Hepatocyte (in vitro differentiated cells): Measurements from ENCODE around the gene CLEC4D. TPM values are rescaled to one million over a fixed set of nuclear protein-coding genes. Genes with fewer than 3 reads are reported as not detected.
"Not testable (repeated sequence)": the region's sequence is repeated elsewhere in the genome, so short reads cannot be mapped to it uniquely, and the experiment has no call there.

Source experiments
- DNase-seq: peaks from one replicate; pipeline ENCODE4 v3.0.0-alpha.2; 2016; ENCODE audit warnings: low spot score
- H2AFZ ChIP-seq: fragments of 200-600 bp; sonication (generic); 2 replicates; pipeline ENCODE4 v1.6.0; 2016; ENCODE audit warnings: antibody characterized with exemption, mild to moderate bottlenecking
- H3K27ac ChIP-seq: fragments of 200-600 bp; sonication (generic); 2 replicates; pipeline ENCODE4 v1.5.1; 2016; ENCODE audit warnings: mild to moderate bottlenecking
- H3K27me3 ChIP-seq: fragments of 200-600 bp; sonication (generic); 2 replicates; pipeline ENCODE4 v1.6.1; 2016
- H3K36me3 ChIP-seq: fragments of 200-600 bp; sonication (generic); replicated peaks from 2 replicates; pipeline ENCODE4 v1.5.1; 2016; ENCODE audit warnings: low read depth; ENCODE audit not compliant: insufficient read depth
- H3K4me1 ChIP-seq: fragments of 200-600 bp; sonication (generic); 2 replicates; pipeline ENCODE4 v1.5.1; 2016; ENCODE audit warnings: mild to moderate bottlenecking, moderate library complexity; ENCODE audit not compliant: insufficient read depth
- H3K4me2 ChIP-seq: fragments of 200-600 bp; sonication (generic); 2 replicates; pipeline ENCODE4 v1.6.0; 2016
- H3K4me3 ChIP-seq: fragments of 200-600 bp; sonication (generic); 2 replicates; pipeline ENCODE4 v1.5.1; 2016; ENCODE audit warnings: mild to moderate bottlenecking
- H3K79me2 ChIP-seq: fragments of 200-600 bp; sonication (generic); 2 replicates; pipeline ENCODE4 v1.6.0; 2017; ENCODE audit warnings: mild to moderate bottlenecking
- H3K9me2 ChIP-seq: fragments of 200-600 bp; sonication (generic); replicated peaks from 2 replicates; pipeline ENCODE4 v1.6.0; 2017; ENCODE audit warnings: mild to moderate bottlenecking; ENCODE audit not compliant: insufficient read depth
- H3K9me3 ChIP-seq: fragments of 200-600 bp; sonication (generic); 2 replicates; pipeline ENCODE4 v1.5.1; 2016; ENCODE audit warnings: low read depth, mild to moderate bottlenecking
- H4K20me1 ChIP-seq: fragments of 200-600 bp; sonication (generic); 2 replicates; pipeline ENCODE4 v1.6.0; 2016; ENCODE audit warnings: mild to moderate bottlenecking; ENCODE audit not compliant: insufficient read depth, poor library complexity, severe bottlenecking
- CTCF ChIP-seq: fragments of 200-600 bp; sonication (generic); IDR thresholded peaks from 2 replicates; pipeline ENCODE4 v1.5.1; 2016; ENCODE audit warnings: antibody characterized with exemption, mild to moderate bottlenecking; ENCODE audit not compliant: poor library complexity
- EZH2 ChIP-seq: fragments of 200-600 bp; sonication (generic); IDR thresholded peaks from 2 replicates; pipeline ENCODE4 v1.6.1; 2016; ENCODE audit warnings: antibody characterized with exemption, mild to moderate bottlenecking, borderline replicate concordance
- EZH2phosphoT487 ChIP-seq: fragments of 200-600 bp; sonication (generic); IDR thresholded peaks from one replicate; pipeline ENCODE4 v1.6.1; 2018; ENCODE audit warnings: antibody characterized with exemption, mild to moderate bottlenecking, low read depth, moderate library complexity; ENCODE audit not compliant: unreplicated experiment, severe bottlenecking
- WGBS: methylation state at CpG from one replicate; pipeline ENCODE4 v1.1.6; 2016; ENCODE audit warnings: low lambda C conversion rate; ENCODE audit errors: missing lambda C conversion rate; 5-methylcytosine and 5-hydroxymethylcytosine counted together
- polyA plus RNA-seq: library from polyadenylated mRNA; unstranded; fragments of >200 nt; fragmentation: Nextera tagmentation; extraction: Ambion mirVana; gene quantifications from 2 replicates; pipeline ENCODE4 v1.2.1, GENCODE V29; 2016
- total RNA-seq: library from RNA; depleted of rRNA; stranded (reverse); fragments of >200 nt; gene quantifications from 2 replicates; pipeline ENCODE4 v1.2.3, GENCODE V29; 2014

The CLEC4D gene
- total and polyA plus RNA-seq, 2 experiments from 2014 or later: 0.10 TPM; not detected in 1

- no peaks in the 10 kb centered on the region for H3K27me3 ChIP-seq
- H4K20me1 ChIP-seq: no peaks in the 10 kb centered on the region
- no peaks in the 10 kb centered on the region for H3K4me1 ChIP-seq
- DNase-seq: no peak
- no peaks in the 10 kb centered on the region for H3K9me2 ChIP-seq
- H3K4me2 ChIP-seq: no peak overlapping the region
- TF ChIP-seq EZH2 (no peak), CTCF (no peak)
- H3K4me3 ChIP-seq: no peak overlapping the region
- no peaks in the 10 kb centered on the region for H3K36me3 ChIP-seq
- no peaks in the 10 kb centered on the region for H3K9me3 ChIP-seq
- no peaks in the 10 kb centered on the region for H3K79me2 ChIP-seq
- no peak overlapping the region for H2AFZ ChIP-seq
- H3K27ac ChIP-seq: no peak overlapping the region
Measured at GRCh38 chr12:8483079-8483478, 30.2 kb upstream of the CLEC4D start.

DNA sequence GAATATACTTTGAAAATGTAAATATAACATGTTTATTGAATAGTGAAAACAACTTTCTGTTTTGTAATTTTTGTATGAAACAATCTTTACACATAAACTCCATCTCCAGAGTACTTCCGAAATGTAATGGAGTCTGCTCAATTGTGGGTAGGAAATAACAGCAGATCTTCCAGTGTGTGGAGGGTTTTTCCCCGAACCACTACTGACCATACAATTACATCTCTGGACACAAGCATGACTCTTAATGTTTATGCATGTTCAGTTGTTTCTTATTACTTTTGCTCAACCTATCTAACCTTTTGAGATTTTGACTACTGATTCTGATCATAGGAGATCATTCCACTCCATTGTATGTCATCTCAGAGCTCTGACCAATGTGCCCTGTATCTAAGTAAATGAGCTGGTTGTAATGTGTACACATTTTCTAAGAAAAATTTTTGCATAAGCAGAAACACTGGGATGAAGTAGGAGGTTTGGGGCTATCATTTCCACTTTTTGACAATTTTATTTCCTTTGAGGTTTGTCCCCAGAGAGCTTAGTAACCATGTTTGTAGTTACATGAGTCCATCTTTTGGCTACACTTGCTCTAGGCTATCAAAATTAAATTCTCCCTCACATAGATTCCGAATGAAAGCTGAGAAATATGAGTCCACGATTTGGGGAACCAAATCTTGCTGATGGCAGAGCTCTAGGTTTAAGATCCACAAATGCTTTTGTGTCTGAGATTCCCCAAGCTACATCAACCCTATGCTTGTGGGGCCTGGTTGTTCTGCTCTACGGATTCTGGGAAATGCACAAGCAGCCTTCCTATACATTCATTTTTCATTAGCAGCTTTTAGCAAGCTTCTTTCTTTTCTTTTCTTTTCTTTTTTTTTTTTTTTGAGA is 21.4 kb upstream of the CLEC4D start:
- Histone ChIP-seq H3K4me2 (no peak overlapping the region), H3K9me3 (no peaks in the 10 kb centered on the region), H3K79me2 (no peaks in the 10 kb centered on the region), H3K4me3 (no peak overlapping the region), H2AFZ (no peak overlapping the region), H4K20me1 (no peaks in the 10 kb centered on the region), H3K9me2 (no peaks in the 10 kb centered on the region), H3K36me3 (no peaks in the 10 kb centered on the region), H3K4me1 (no peaks in the 10 kb centered on the region), H3K27ac (no peak overlapping the region), H3K27me3 (no peaks in the 10 kb centered on the region)
- 87% methylated on average over 5 of the region's 5 CpGs for WGBS
- TF ChIP-seq CTCF: no peak
- no peak for TF ChIP-seq EZH2phosphoT487
- TF ChIP-seq EZH2: no peak
- no peak for DNase-seq

GRCh38 chr12:8493084-8493483 is 20.2 kb upstream of the CLEC4D start:
- no peaks in the 10 kb centered on the region for H3K4me1 ChIP-seq
- WGBS: 44% methylated on average over 2 of the region's 2 CpGs
- H3K9me2 ChIP-seq: no peaks in the 10 kb centered on the region
- H3K4me3 ChIP-seq: no peak overlapping the region
- no peaks in the 10 kb centered on the region for H3K79me2 ChIP-seq
- H4K20me1 ChIP-seq: no peaks in the 10 kb centered on the region
- H2AFZ ChIP-seq: no peak overlapping the region
- H3K36me3 ChIP-seq: no peaks in the 10 kb centered on the region
- H3K4me2 ChIP-seq: no peak overlapping the region
- H3K27ac ChIP-seq: no peak overlapping the region
- H3K27me3 ChIP-seq: no peaks in the 10 kb centered on the region
- no peak for DNase-seq
- TF ChIP-seq EZH2phosphoT487: no peak
- no peak for TF ChIP-seq EZH2
- no peak for TF ChIP-seq CTCF
- H3K9me3 ChIP-seq: no peaks in the 10 kb centered on the region

- H3K9me2 ChIP-seq, H2AFZ ChIP-seq, H3K27ac ChIP-seq, H3K4me3 ChIP-seq, H3K36me3 ChIP-seq, H3K4me1 ChIP-seq, H3K9me3 ChIP-seq, H3K4me2 ChIP-seq, DNase-seq, H3K27me3 ChIP-seq, H3K79me2 ChIP-seq, H4K20me1 ChIP-seq: not testable (repeated sequence)
- WGBS: 91% methylated on average over 4 of the region's 4 CpGs
Measured at GRCh38 chr12:8495671-8496070, 17.6 kb upstream of the CLEC4D start.

GRCh38 chr12:8496074-8496473 is 17.2 kb upstream of the CLEC4D start:
- H3K9me2 ChIP-seq, H3K4me2 ChIP-seq, H3K36me3 ChIP-seq, H3K4me1 ChIP-seq, H3K4me3 ChIP-seq, H3K79me2 ChIP-seq, H2AFZ ChIP-seq, H3K27me3 ChIP-seq, H4K20me1 ChIP-seq, H3K27ac ChIP-seq, H3K9me3 ChIP-seq, DNase-seq: not testable (repeated sequence)
- 62% methylated on average over 7 of the region's 7 CpGs for WGBS
